MM.1S (cell line): ENCODE data around the gene TP53AIP1.

ENCODE experiments used
- CTCF ChIP-seq: fragments of 300-600 bp; sonication (generic); IDR thresholded peaks from 2 replicates; pipeline ENCODE4 v1.5.1; 2016; ENCODE audit warnings: antibody characterized with exemption, low read length, mixed read lengths
- EZH2 ChIP-seq: fragments of 300-600 bp; sonication (generic); optimal IDR thresholded peaks from 2 replicates; pipeline ENCODE3; 2017; ENCODE audit warnings: low read depth, mild to moderate bottlenecking, antibody characterized with exemption, low read length, mixed read lengths
- EZH2phosphoT487 ChIP-seq: fragments of 300-600 bp; sonication (generic); IDR thresholded peaks from 2 replicates; pipeline ENCODE4 v1.6.1; 2018; ENCODE audit warnings: antibody characterized with exemption, low read length

DNA sequence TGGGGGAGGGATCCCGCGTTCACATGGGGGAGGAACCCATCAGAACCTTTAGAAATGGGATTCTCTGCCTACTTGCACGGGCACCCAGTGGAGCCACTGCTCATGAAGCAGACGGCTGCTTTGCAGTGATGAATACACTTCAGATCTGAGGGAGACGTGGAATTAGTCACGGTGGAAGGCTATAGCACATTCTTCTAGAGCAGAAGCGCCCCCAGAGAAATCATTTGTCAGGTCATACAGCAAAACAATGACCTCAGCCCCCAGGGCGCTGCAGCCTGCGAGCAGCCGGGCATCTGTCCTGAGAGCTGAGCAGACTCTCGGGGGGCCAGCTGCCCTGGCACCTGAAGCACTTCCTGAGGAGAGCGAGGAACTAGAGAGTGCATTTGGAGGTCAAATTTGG lies 12.7 kb downstream of the TP53AIP1 start:
- TF ChIP-seq CTCF (no peak), EZH2phosphoT487 (no peak), EZH2 (no peak)
